Stomach smooth muscle (tissue), 2 donors: Measurements from ENCODE around the gene EIF1B.

Source experiments
- H3K27ac ChIP-seq: one replicate; pipeline ENCODE4 v1.7.0; 2013; ENCODE audit warnings: mild to moderate bottlenecking, low read length, inconsistent platforms
- H3K27me3 ChIP-seq, 2 donors: one replicate each; pipeline ENCODE4 v1.7.0; 2013; ENCODE audit warnings: low read length in 2 of 2; ENCODE audit not compliant: insufficient read depth in 2 of 2, control insufficient read depth in 1 of 2
- H3K36me3 ChIP-seq, 2 donors: one replicate each; pipeline ENCODE4 v1.7.0; 2013; ENCODE audit warnings: low read length in 2 of 2; ENCODE audit not compliant: control insufficient read depth in 2 of 2, insufficient read depth in 2 of 2
- H3K4me1 ChIP-seq: one replicate; pipeline ENCODE4 v1.7.0; 2013; ENCODE audit warnings: low read length; ENCODE audit not compliant: control insufficient read depth, insufficient read depth
- H3K4me3 ChIP-seq, 2 donors: one replicate each; pipeline ENCODE4 v1.7.0; 2013; ENCODE audit warnings: low read length in 2 of 2
- H3K9ac ChIP-seq, 2 donors: one replicate each; pipeline ENCODE4 v1.7.0; 2013; ENCODE audit warnings: low read length in 2 of 2, mild to moderate bottlenecking in 1 of 2
- H3K9me3 ChIP-seq, 2 donors: one replicate each; pipeline ENCODE4 v1.7.0; 2013; ENCODE audit warnings: low read length in 2 of 2; ENCODE audit not compliant: control insufficient read depth in 2 of 2
- donor health status: healthy.
- donor health status: Pancreatic carcinoma.

EIF1B gene

DNA sequence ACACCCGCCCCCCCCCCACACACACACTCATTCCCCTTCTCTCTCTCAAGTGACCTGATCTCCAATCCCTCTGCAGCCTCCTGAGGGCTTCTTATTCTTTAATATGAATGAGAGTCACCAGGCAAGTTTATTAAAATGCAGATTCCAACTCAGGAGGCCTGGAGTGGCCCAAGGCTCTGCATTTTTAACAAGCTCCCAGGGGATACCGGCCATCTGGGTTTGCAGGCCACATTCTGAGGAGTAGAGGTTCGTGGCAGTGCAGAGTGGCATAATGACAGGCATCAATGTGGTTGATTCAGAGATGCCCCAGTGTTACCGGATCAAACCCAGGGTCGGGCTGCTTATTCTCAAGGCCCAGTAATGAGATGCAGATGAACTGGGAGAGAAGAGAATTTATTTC is 18.9 kb downstream of the EIF1B start:
- Histone ChIP-seq H3K4me3 (no peak overlapping the region), H3K4me1 (no peaks in the 10 kb centered on the region), H3K9ac (no peak overlapping the region), H3K27ac (no peak overlapping the region), H3K36me3 (no peaks in the 10 kb centered on the region), H3K9me3 (no peaks in the 10 kb centered on the region), H3K27me3 (no peaks in the 10 kb centered on the region)

DNA sequence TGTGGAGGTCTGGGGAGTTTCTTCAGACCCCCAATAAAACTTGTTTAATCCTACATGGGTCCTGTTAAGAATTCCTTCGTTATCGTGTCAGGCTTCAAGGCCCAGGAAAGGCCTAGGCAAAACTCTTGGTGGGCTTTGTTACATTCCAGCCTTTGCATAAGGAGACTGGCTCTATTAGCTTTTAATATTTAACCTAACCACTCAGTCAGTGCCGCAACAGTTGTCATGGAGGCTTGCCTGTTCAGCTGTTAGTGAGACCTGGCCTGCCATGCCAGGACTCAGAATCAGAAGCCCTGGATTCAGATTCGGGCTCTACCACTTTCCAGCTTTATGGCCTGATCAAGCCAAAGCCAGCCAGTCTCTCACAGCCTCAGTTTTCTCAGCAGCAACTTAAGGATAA is 19.6 kb downstream of the EIF1B start:
- Histone ChIP-seq H3K27ac (no peak overlapping the region), H3K4me3 (no peak overlapping the region), H3K9ac (no peak overlapping the region), H3K9me3 (no peaks in the 10 kb centered on the region), H3K27me3 (no peaks in the 10 kb centered on the region), H3K36me3 (no peaks in the 10 kb centered on the region), H3K4me1 (no peaks in the 10 kb centered on the region)

DNA sequence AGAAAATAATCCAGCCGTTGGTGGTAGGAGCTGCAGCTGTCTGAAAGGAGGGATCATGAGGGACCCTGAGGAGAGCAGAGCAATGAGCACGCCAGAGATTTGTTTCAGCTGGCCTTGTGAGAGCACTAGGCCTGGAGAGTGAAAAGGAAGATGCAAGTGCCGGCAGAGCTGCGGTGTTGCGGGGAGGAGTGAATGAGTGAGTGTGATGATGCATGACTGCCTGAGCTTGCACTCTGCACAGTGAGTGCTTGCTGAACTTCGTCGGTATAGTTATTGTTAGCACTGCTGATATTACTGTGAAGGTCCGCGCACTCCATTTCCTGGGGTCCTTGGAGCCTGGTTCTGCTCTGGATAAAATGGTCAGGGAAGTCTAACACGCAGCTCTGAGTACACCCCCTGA is 23.2 kb downstream of the EIF1B start:
- Histone ChIP-seq H3K9ac (no peak overlapping the region), H3K27ac (no peak overlapping the region), H3K36me3 (no peaks in the 10 kb centered on the region), H3K4me3 (no peak overlapping the region), H3K9me3 (no peaks in the 10 kb centered on the region), H3K27me3 (no peaks in the 10 kb centered on the region), H3K4me1 (no peaks in the 10 kb centered on the region)

DNA sequence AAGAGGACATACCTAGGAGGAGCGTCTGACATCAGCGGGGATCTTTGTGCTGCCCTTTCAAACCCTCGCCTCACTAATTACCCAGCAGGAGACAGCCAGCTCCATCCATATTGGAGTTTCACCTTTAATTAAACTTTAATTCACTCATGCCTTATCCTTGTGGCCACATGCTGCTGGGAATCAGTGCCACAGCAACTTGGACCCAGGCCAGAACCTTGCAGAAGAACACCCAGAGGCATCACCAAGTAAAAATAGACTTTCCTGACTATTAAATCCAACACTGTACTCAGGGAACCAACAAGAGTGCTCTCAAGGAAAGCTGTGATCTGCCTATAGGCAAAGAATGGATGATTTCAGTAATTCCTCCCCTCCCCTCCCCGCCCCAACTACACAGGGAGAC is 23.9 kb downstream of the EIF1B start:
- Histone ChIP-seq H3K9ac (no peak overlapping the region), H3K9me3 (no peaks in the 10 kb centered on the region), H3K27ac (no peak overlapping the region), H3K27me3 (no peaks in the 10 kb centered on the region), H3K4me3 (no peak overlapping the region), H3K36me3 (no peaks in the 10 kb centered on the region), H3K4me1 (no peaks in the 10 kb centered on the region)

DNA sequence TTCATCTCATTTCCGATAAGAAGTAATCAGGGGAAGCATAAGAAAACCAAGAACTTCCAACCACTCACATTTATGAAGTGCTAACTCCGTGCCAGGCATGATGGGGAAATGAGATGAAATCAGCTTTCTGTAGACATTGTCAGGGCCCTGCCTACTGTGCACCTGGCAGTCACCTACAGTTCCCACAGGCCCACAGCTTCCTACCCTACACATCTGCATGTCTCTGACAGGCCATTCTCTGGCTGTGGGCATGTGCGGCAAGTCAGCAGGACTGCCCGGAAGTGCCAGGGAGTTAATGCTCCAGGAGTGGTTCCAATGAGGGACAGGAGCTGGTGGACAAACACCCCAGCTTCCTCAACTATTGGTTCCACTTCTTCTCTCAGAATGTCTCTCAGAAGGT is 24.3 kb downstream of the EIF1B start:
- Histone ChIP-seq H3K27ac (no peak overlapping the region), H3K36me3 (no peaks in the 10 kb centered on the region), H3K27me3 (no peaks in the 10 kb centered on the region), H3K4me1 (no peaks in the 10 kb centered on the region), H3K9ac (no peak overlapping the region), H3K9me3 (no peaks in the 10 kb centered on the region), H3K4me3 (no peak overlapping the region)

DNA sequence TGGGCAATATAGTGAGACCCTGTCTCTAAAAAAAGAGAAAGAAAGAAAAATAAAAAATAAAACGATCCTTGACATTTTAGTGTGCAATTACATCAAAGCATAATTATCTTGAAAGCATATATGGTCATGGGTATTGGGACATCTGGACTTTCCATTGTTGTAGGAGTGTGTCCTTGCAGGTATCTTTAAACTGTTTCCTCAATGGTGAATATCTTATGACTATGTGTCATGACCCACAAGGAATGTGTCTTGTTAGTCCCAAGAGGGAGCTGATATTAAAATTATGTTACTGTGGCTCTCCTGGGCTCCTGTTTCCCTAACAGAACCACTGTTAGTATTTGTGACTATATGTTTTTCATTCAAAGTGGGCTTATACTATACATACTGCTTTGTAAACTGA is 26.6 kb downstream of the EIF1B start:
- H3K4me3 ChIP-seq, result no peak overlapping the region
- H3K27me3 ChIP-seq, result no peaks in the 10 kb centered on the region
- no peak overlapping the region for H3K9ac ChIP-seq
- no peaks in the 10 kb centered on the region for H3K36me3 ChIP-seq
- no peaks in the 10 kb centered on the region for H3K9me3 ChIP-seq
- H3K4me1 ChIP-seq, result no peaks in the 10 kb centered on the region
- no peak overlapping the region for H3K27ac ChIP-seq

DNA sequence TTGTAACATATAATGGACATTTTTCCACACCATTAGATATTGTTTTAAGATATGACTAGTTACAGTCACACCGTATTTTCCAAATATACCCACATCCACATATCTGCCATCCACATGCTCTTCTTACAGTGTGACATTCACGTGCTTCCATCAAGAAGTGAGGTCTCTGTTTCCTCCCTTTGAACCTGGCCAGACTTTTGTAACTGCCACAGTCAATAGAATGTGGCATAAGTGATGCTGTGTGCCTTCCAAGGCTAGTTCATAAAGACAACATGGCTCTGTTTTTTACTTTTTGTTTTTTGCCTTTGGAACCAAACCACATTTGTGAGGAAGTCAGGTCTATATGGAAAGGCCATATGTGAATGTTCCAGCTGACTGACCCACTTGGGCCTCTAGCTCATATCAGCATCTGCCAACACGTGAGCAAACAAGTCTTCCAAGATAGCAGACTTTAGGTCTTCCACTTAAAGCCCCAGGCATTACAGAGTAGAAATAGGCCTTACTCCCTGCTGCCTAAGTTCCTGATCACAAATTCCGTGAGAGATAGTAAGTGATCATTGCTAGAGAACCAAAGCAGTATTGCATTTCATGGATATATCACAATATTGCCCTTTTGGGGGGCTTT is 27.1 kb downstream of the EIF1B start:
- no peak overlapping the region for H3K4me3 ChIP-seq
- H3K4me1 ChIP-seq, result no peaks in the 10 kb centered on the region
- H3K27me3 ChIP-seq, result no peaks in the 10 kb centered on the region
- H3K9ac ChIP-seq, result no peak overlapping the region
- no peak overlapping the region for H3K27ac ChIP-seq
- H3K36me3 ChIP-seq, result no peaks in the 10 kb centered on the region
- no peaks in the 10 kb centered on the region for H3K9me3 ChIP-seq

DNA sequence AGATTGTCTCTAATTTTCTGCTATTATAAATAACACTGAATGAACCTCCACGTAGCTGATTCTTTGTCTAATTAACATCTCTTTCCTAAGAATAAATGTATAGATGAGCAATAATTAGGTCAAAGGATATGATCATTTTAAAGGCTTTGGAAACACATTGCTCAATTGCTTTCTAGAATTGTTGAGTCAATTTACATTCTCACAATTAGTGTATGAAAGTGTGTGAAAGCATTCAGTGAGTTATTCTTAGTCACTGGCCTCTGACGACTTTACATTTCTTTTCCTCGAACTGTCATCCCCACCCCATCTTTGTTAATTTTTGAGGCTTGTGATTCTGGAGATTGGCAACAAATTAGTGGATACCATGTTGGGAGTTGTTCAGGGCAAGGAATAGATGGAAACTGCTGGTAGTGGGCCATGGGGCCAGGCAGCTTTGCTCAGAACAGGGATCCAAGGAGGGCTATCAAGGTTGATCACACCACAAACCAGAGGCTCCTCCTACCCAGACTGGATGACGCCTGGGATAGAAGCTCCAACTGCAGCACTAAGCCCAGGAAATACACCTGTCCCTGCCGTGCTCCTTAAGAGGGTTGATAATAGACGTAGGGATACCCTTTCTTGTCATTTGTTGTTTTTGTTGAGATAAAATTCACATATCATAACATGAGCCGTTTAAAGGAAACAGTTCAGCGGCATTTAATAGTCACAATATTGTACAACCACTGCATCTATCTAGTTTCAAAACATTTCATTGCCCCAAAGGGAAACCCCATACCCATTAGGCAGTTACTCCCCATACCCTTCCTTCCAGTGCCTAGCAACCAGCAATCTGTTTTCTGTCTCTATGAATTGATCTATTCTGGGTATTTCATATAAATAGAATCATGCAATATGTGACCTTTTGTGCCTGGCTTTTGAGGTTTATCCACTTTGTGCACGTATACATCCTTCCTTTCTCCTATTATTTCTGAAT is 27.9 kb downstream of the EIF1B start:
- H3K9ac ChIP-seq, result no peak overlapping the region
- H3K4me1 ChIP-seq, result no peaks in the 10 kb centered on the region
- no peaks in the 10 kb centered on the region for H3K9me3 ChIP-seq
- no peak overlapping the region for H3K27ac ChIP-seq
- no peaks in the 10 kb centered on the region for H3K27me3 ChIP-seq
- no peak overlapping the region for H3K4me3 ChIP-seq
- no peaks in the 10 kb centered on the region for H3K36me3 ChIP-seq

DNA sequence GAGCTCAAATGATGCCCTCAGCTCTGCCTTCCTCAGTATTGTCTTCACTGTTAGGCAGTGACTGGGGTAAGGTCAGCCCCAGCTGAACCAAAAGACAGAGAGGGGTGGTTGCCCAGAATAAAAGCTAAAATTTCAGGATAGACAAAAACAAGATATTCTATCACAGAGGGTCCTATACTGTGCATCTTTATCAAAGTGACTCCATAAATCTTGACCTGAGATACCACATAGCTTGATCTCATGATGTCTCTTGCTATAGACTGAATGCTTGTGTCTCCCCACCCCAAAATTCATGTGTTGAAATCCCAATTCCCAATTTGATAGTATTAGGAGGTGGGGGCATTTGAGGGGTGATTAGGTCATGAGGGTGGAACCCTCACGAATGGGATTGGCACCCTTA is 30.4 kb downstream of the EIF1B start:
- Histone ChIP-seq H3K9me3 (no peaks in the 10 kb centered on the region), H3K27me3 (no peaks in the 10 kb centered on the region), H3K36me3 (no peaks in the 10 kb centered on the region), H3K4me1 (no peaks in the 10 kb centered on the region), H3K4me3 (no peak overlapping the region), H3K27ac (no peak overlapping the region), H3K9ac (no peak overlapping the region)

DNA sequence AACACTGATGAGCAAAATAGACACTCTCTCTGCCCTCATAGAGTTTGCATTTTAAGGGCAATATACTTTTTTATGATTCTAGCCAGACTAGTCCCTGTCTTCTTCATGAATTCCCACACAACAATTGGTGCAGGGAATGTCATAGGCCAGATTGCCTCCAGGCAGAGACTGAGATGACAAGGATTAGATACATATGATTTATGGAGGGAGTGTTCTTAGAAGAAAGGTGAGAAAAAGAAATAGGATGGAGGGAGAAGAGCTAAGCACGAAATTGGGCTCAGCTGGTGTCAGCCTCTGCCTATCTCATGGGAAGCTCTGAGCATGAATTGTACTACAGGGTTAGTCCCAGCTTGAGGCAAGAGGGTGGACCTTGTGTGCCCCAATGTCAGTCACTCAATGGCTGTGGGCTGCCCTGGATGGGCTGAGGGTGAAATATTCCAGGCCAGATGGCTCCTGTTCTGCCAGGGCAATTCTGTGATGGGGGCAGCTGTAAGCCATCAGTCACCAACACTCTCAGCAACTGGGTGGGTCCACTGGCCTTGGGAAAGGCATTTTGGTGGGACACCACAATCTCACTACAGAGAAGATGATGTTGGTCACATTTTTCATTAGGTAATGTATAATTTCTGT is 31.1 kb downstream of the EIF1B start:
- H3K9ac ChIP-seq, result no peak overlapping the region
- H3K4me3 ChIP-seq, result no peak overlapping the region

DNA sequence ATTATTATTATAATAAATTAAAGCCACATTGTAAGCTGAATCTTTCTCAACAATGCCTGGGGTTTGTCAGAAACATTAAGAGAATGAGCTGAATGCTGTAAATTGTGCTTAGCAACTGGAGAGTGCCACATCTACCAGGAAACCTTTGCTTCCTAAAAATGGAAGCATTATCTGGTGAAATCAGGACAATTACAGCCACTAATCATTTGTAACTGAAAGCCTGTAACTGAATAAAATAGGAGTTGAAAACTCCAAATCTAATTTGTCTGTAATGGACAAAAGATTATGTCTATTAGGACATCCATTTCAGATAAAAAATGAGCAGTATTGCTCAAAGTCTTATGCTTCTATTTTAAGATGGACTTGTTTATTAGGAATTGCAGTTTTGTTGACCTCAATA is 32.2 kb downstream of the EIF1B start:
- Histone ChIP-seq H3K4me3 (no peak overlapping the region), H3K9ac (no peak overlapping the region), H3K4me1 (no peaks in the 10 kb centered on the region), H3K27me3 (no peaks in the 10 kb centered on the region), H3K36me3 (no peaks in the 10 kb centered on the region), H3K9me3 (no peaks in the 10 kb centered on the region), H3K27ac (no peak overlapping the region)

More for the DNA sequence above, 31.1 kb downstream of the EIF1B start:
- H3K9me3 ChIP-seq, result no peaks in the 10 kb centered on the region
- H3K36me3 ChIP-seq, result no peaks in the 10 kb centered on the region
- H3K27me3 ChIP-seq, result no peaks in the 10 kb centered on the region
- no peaks in the 10 kb centered on the region for H3K4me1 ChIP-seq
- H3K27ac ChIP-seq, result no peak overlapping the region
